NCI-H146 treated with DMSO at 0.1 percent for 48 hours (cell line): ENCODE data around the gene LVRN.

Source experiments
- DNase-seq: peaks from one replicate; lab custom pipeline; 2025; ENCODE audit not compliant: unreplicated experiment; lab: John Stamatoyannopoulos, UW

The LVRN gene

GRCh38 chr5:115961381-115962238, 665 bp upstream of the LVRN start:
- DNase-seq: no peak

GRCh38 chr5:115962565-115963402, 509 bp downstream of the LVRN start:
- DNase-seq: no peak

DNA sequence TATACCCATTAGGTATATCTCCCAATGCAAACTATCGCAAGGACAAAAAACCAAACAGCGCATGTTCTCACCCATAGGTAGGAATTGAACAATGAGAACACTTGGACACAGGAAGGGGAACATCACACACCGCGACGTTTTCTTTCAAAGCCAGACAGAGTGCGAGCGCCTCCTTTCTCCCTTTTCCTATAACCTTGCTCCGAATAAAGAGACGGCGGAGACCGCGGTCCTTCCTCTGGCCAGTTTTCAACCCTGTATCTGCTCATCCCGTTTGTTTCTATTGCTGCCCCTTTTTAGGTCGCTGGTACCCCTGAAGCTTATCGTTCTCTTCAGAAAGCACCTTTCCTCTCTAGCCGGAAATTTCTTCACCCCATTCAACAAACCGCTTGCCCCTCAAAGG, 1.3 kb downstream of the LVRN start:
- DNase-seq: no peak

- DNase-seq: no peak
Observed at GRCh38 chr5:115968770-115969169, 6.5 kb downstream of the LVRN start.

DNA sequence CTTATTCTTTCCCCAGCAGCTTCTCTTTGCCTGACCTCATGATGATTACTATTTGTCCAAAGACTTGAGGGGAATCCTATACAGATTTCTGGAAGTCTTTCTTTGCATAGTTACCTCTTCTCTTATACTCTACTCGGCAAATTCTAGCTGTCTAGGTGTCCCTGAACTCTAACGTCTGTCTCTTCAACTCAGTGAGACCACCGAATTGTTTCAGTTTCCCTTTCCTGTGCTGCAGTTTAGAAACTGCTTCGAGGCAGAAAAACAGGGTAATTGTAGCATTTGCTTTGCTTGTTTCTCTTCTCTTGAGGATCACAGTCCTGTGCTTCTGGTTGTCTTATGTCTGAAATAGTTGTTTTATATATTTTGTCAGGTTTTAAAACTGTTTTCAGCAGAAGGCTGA, 14.8 kb downstream of the LVRN start:
- DNase-seq: no peak

- DNase-seq: no peak
Observed at GRCh38 chr5:115977988-115978387, 15.7 kb downstream of the LVRN start.

GRCh38 chr5:115978779-115979178, 16.5 kb downstream of the LVRN start:
- DNase-seq: no peak

GRCh38 chr5:115979201-115980041, 17.1 kb downstream of the LVRN start:
- no peak for DNase-seq

- no peak for DNase-seq
Observed at GRCh38 chr5:115983519-115983918, 21.2 kb downstream of the LVRN start.

DNA sequence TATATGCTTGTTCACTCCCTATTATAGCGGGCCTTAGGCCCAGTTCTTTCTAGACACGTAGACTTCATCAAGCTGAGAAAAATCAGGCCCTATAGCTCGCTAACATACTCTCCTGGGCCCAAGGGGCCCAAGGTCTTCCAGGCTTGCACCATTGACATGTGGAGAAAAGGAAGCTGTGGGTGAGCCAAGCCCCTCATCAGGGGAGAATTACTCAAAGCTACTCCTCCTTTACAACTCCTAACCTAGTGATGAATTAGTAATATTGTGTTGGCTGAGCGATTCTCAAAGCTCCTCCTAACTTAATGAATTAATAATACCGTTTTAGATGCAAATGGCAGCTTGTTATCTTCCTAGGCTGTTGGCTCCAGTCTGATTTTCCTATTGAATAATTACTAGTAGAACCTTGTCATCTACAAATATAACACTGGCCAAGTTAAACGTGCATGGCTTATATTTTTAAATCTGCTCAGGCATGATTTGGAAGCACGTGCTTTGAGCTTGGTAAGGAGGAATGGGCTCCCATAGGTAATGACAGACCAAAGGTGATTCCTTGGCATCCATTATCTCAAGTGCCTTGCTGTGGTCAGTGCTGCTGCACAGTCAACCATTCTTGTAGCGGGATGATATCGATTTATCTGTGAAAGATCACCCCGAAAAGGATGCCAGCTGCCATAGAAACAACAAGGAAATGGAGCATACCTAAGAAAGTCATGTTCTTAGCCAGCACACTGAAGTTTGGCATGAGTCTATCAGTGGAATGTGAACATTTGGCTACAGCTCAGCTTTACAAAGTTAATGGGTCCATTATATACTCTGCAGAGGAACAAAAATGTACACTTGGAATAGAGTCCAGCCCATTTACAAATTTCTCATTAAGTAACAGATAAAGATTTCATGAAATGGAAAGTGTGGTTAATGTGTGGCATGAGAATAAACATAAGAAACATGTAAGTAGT, 23.8 kb downstream of the LVRN start:
- no peak for DNase-seq

- no peak for DNase-seq
Observed at GRCh38 chr5:115988002-115988401, 25.7 kb downstream of the LVRN start.

DNA sequence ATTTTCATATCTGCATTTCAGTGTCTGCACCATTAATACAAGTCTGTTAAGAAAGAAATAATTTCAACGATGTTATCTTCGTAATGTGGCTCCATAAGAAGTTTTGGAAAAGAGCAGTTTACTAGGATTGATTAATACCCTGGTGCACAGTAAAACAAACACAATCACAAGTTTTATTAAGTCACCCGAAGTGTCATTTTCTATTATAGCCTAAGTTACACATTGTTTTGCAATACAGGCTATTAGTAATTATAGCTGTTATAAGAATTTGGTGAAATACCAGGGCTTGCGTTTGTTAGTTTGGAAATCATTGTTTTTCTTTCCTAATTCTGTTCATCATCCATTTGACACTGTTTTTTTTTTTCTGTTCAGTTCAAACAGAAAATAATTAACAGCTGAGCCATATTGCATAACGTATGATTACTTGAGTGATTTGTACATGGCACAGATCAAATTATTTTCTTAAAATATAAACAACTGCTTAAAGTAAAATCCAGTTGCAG, 30.6 kb downstream of the LVRN start:
- DNase-seq: no peak

- no peak for DNase-seq
Observed at GRCh38 chr5:115995351-115995750, 33.1 kb downstream of the LVRN start.

DNA sequence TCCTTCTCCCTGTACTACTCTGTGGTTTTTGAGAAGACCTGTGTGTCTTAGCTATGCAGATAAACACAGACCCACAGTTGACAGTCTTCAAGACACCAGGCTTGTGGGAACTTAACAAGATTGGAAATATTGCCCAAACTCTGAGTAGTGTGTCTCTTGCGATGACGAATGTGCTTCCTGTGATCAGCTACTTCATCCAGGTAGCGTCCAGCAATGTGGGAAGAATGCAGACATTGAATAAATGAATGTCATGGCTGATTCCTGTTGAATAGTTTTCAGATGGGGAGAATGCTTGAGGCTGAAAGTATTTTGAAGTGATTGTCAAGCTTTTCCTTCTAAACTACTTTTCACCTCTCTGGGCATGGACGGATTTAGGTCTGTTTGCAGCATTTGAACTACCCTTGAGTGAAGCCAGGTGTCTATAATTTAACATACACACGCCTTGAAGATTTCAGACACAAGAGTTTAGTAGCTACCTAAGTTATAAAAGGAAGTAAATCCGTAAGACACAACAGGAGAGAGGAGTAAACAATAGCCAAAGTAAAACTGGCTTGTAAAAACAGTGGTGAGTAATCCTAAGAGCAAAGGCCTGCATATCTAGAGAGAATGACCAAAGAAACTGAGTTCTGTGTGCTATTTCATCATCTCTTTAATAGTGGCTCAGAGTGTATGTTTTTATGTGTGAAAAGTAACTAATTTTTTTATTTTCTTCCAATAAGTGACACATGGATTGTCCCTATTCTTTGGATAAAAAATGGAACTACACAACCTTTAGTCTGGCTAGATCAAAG, 40.0 kb downstream of the LVRN start:
- no peak for DNase-seq

GRCh38 chr5:116004248-116004647, 42.0 kb downstream of the LVRN start:
- DNase-seq: no peak

DNA sequence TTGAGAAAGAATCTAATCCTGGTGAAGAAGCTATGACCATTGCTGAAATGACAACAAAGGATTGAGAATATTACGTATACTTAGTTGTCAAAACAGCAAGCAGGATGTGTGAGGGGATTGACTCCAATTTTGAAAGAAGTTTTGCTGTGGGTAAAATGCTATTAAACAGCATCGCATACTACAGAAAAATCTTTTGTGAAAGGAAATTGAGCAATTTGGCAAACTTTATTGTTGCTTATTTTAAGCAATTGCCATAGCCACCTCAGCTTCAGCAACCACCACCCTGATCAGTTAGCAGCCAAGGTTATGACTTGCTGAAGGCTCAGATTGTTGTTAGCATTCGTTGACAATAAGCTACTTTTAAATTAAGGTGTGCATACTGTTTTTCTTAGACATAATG, 47.5 kb downstream of the LVRN start:
- no peak for DNase-seq

- DNase-seq: no peak
Observed at GRCh38 chr5:116011046-116011445, 48.8 kb downstream of the LVRN start.

DNA sequence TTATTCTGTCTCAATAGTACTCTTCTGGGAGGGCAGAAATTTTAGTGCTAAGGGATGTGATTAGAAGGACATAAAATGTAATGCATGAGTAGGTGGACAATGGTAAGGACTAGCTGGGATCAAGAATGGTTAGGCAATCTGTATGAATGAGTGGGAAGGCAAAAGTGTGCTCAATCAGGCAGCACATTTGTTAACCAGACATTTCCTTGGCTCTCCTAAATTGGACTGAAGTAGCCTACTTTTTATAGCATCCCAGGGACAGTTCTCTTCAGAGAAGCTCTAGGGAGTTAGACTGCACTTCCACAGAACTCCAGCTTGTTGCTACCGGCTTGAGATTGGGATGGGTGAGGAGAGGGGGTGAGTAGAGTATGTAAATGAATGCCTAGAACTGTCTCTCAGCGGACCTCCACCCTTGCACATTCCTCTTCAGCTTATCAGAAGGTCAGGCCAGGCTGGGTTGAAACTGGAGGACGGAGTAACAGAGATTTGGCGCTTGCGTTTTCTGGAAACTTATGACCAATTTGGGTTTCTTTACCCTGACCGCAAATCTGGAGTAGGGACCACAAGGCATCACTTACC, 51.0 kb downstream of the LVRN start:
- no peak for DNase-seq

- no peak for DNase-seq
Observed at GRCh38 chr5:116013936-116014335, 51.7 kb downstream of the LVRN start.
